Putamen (tissue), 1 donor: ENCODE measurements around the gene WASHC2A.
"Not testable (repeated sequence)": the region's sequence is repeated elsewhere in the genome, so short reads cannot be mapped to it uniquely, and the experiment has no call there.

ENCODE experiments used
- DNase-seq: peaks from one replicate; pipeline ENCODE4 v3.0.0-alpha.2; 2016; ENCODE audit warnings: low spot score

WASHC2A gene

DNA sequence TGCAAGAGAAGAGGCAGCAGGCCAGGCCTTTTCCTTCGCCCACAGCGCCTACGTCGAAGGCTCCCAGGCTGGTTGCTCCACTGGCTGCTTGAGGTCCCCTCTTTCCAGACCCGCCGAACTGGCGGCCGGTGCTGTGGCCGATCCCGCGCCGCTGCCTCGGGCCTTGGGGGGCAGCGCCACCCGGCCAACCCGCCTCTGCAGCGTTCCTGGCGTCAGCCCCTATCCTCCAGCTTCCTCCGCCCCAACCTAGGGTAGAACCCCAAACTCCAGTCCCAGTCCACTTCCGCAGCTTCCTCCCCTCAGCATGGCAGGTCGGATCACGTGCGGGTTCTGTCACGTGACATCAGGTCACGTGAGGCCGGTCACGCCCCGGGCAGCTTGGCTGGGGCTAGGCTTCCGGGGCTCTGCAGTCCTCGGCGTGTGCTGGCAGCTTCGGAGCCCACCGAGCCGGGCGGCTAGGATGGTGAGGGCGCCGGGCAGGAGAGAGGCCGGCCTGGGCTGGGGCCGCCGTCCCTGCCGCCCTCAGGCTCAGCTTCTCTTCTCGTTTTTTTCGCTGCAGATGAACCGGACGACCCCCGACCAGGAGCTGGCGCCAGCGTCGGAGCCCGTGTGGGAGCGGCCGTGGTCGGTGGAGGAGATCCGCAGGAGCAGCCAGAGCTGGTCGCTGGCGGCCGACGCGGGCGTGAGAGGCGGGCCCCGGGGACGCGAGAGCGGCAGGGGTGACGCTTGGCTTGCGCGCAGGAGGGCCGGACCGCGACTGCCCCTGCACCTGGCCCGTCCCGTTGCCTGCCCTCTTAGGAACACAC, at the start of gene WASHC2A:
Gene WASHC2A, plus strand, starts transcription at position 409 of the 806 bp plus-strand sequence. Its CDS starts 52 bp downstream, at position 461.
- peak; percentile 87 for DNase-seq

GRCh38 chr10:50019279-50019678, 48.5 kb upstream of the WASHC2A start:
- not testable (repeated sequence) for DNase-seq

DNA sequence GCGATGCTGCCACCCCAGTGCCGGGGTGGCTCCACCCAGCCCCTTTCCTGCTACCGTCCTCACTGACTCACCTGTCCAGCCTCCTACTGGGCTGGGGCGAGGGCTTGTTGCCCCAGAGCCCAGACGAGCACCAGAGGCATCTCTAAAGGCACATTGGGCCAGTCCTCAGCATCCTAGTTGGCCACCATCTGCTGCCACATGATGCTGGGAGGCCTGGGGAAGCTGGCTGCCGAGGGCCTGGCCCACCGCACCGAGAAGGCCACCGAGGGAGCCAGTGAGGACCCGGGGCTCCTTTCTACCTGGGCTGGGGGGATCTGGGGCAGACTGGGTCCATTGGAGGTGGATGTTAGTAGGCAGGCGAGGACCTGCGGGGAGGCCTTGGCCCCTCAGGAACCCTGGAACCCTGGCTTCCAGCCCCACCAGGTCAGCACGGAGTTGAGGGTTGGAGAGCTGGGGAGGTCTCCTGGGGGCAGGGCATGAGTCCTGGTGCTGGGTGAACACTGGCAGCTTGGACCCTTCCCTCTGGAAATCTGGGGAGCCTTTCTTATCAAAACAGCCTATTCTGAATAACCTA, 47.2 kb upstream of the WASHC2A start:
- DNase-seq: not testable (repeated sequence)

GRCh38 chr10:50021646-50022045, 46.1 kb upstream of the WASHC2A start:
- no peak for DNase-seq

DNA sequence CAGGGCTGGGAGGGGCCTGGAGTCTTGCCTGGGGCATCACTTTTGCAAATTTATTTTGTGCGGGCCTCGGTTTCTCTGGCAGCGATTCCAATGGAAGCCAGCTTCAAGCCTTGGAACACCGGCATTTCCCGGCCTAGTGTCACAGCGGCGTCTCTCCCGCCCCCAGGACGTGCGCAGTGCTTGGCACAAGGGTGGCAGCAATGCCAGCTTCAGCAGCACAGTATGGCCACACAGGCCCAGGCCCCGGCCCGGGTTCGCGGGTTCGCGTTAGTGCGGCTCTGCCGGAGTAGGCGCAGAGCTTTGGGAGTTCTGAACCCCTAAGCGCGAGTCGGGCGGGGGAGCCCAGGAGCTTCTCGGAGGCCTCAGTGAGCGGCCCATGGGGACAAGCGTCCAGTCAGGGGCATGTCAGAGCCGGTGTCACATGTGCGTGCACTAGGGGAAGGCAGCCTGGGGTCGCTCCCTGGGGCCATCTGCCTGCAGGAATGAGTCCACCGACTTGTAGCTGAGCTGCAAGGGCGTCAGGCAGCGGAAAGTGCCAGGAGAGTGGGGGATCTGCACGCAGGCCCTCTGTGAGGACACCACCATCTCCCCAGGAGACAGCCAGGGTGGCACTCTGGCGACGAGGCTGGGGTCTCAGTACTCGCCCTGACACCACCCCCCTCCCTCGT, 42.9 kb upstream of the WASHC2A start:
- DNase-seq: not testable (repeated sequence)

- DNase-seq: no peak
Observed at GRCh38 chr10:50025627-50026026, 42.1 kb upstream of the WASHC2A start.

DNA sequence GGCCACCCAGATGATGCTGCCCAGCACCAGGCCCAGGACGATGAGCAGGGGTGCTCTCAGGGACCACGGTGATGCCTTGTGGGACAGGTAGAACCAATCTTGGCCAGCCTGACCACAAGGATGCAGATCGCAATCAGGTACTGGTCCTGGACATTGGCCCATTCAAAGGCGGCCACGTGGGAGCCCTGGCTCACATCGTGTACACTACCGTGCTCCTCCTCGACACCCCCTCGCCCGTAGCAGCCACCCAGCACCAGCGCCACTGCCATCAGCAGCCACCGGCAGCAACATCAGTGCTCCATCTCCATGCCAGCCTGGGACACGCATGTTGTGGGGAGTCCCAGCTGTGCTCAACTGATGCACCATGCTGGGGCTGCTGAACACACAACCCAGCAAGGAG, 40.6 kb upstream of the WASHC2A start:
- no peak for DNase-seq

DNA sequence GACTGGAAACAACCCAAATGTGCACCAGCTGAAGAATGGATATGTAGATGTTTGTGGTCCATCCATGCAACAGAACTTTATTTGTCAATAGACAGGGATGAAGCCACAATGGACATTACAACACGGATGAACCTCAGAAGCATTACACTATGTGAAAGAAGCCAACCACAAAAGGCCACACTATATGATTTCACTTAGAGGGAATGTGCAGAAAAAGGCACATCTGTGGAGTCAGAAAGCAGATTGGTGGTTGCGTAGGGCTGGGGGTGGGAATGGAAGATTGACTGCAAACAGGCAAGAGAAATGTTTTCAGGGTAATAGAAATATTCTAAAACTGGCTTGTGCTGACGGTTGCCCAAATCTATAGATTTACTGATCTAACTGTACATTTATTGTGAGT, 34.3 kb upstream of the WASHC2A start:
- DNase-seq: no peak

- DNase-seq: not testable (repeated sequence)
Observed at GRCh38 chr10:50035337-50035736, 32.4 kb upstream of the WASHC2A start.

DNA sequence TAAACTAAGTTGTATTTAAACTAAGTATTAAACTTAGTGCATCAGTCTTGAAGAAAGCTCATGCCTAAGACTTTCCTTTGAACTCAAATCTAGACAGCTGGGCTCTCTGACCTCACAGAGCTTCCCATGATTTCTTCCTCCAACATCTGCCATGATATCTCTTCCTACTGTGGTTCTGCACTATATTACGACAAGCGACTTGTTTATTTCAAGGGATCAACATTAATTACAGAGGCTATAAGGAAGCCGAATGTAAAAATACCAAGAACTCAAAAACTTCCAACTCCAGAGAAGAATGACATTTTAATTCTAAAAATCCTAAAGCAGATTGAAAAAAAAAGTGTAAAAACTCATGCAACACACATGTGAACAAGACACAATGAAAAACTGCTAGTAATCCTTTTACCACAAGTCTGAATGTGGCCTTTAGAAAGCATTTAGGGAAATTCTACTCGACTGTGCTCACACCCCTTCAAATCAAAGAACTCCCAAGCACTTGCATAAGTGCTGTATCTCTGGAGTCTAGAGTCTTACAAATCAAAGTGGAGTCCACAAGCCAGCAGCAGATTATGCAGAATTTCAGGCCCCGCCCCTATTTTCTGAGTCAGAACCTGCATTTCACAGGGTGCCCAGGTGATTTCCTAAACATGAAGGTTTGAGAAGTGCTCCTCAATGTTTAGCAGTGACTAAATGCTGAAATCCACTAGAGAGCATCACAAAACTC, 22.7 kb upstream of the WASHC2A start:
- DNase-seq: no peak

DNA sequence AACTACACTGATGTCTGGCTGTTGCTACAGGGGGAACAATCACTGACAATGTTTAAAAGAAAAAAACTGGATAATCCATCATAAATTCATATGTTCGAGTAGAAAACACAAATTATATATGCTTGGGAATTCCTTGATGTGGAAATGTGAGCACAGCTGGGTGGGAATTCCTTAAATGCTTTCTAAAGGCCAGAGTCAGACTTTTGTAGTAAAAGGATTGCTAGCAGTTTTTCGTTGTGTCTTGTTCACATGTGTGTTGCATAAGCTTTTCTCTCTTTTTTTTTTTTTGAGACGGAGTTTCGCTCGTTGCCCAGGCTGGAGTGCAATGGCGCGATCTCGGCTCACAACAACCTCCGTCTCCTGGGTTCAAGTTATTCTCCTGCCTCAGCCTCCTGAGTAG, 21.3 kb upstream of the WASHC2A start:
- not testable (repeated sequence) for DNase-seq

- not testable (repeated sequence) for DNase-seq
Observed at GRCh38 chr10:50047594-50047993, 20.2 kb upstream of the WASHC2A start.

- DNase-seq: not testable (repeated sequence)
Observed at GRCh38 chr10:50051995-50052660, 15.6 kb upstream of the WASHC2A start.

GRCh38 chr10:50052778-50053376, 14.9 kb upstream of the WASHC2A start:
- DNase-seq: not testable (repeated sequence)

- DNase-seq: not testable (repeated sequence)
Observed at GRCh38 chr10:50055494-50056292, 12.1 kb upstream of the WASHC2A start.

- not testable (repeated sequence) for DNase-seq
Observed at GRCh38 chr10:50056654-50057053, 11.1 kb upstream of the WASHC2A start.

DNA sequence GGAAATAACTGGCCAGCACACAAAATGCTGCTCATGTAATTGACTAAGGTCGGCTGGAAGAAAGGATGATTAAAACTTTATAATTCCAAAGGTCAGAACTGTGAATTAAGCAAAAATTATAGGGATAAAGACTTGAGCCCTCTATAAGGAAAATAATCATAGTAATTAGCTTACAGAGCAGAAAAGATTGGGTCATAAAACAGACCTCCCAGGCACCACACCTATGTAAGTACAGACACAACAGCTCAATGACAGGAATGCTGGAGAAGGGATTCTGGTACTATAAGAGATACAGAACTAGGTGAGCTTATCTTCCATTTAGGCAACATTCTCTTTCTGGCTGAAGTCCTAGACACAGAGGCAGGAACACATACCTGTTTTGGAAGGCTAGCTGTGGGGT, 9.0 kb upstream of the WASHC2A start:
- not testable (repeated sequence) for DNase-seq

DNA sequence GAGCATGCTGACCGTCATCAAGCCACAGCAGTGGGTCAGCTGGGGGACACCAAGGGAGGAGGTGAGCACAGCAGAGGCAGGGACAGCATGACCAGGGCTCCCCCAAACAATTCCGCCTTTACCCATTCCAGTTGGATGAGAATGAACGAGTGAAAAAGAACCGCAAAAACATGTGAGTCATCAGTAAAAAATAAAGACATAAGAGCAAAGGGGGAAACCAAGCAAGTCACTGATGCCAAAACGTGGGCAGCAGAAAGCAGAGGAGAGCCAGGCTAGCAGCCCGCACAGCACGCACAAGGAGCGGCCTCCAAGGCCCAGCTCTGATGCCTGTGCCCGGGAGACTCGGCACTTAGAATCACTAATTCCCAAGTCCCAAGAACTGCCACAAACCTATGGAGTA, 7.8 kb upstream of the WASHC2A start:
- not testable (repeated sequence) for DNase-seq

DNA sequence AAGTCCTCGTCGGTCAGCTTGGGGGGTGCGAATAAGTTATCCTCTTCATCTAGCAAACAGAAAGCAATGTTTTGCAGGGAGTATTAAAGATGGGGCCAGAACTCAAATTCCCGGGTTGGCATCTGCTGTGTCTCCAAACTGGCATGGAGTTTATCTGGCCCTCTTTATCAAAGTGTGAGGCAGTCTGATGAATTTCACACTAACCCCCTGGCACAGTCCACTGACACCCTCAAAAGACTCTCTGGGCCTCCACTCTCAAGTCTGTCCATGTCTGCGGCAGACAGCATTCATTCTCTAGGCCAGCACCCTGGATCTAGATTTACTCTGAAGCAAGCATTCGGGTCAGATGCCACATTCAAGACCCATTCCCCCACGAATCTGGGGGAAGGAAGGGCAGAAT, 6.2 kb upstream of the WASHC2A start:
- DNase-seq: not testable (repeated sequence)

DNA sequence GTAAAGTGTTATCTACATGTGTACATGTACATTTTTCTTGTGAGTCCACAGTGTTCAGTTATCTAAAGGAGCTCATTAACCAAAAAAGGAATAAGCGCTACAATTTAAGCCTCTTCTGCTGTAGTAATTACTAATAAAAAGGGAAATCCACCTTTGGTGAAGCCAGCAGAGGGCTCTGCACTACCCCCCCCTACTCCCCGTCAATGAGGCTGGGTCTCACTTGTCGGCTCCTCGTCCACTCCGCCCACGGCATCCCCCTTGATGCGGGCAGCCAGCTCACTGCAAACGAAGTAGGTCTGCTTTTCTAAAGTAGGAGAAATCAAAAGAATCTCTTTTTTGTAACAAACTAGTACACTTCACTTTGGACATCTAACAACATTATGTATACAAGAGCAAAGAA, 4.7 kb upstream of the WASHC2A start:
- DNase-seq: no peak

DNA sequence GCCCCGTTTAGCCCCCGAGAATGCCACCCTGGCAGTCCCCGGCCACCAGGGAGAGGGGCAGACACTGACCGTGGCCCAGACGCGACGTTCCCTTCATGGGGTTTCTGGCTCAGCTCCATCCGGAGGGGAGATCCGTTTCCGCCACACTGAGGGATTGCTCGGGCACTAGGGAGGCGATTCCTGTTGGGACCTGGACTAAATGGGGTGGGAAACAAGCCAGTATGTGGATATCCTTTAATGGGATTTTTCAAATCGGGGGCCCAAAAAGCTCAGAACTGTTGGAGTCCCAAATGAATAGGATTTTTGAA, 552 bp downstream of the WASHC2A start:
- not testable (repeated sequence) for DNase-seq
